Ishikawa (cell line): Measurements from ENCODE around the gene TMC3.

Source experiments
- CEBPB ChIP-seq: IDR thresholded peaks from 2 replicates; pipeline ENCODE4 v1.6.1; 2012
- CREB1 ChIP-seq: IDR thresholded peaks from 2 replicates; pipeline ENCODE4 v1.6.1; 2012; ENCODE audit warnings: low read depth
- EGR1 ChIP-seq: IDR thresholded peaks from 2 replicates; pipeline ENCODE4 v1.6.1; 2012
- EP300 ChIP-seq: IDR thresholded peaks from 2 replicates; pipeline ENCODE4 v1.6.1; 2012; ENCODE audit warnings: borderline replicate concordance
- FOXM1 ChIP-seq: IDR thresholded peaks from 2 replicates; pipeline ENCODE4 v1.6.1; 2012; ENCODE audit warnings: low read depth, borderline replicate concordance
- NFIC ChIP-seq: IDR thresholded peaks from 2 replicates; pipeline ENCODE4 v1.6.1; 2012
- RAD21 ChIP-seq: IDR thresholded peaks from 2 replicates; pipeline ENCODE4 v1.6.1; 2012; ENCODE audit warnings: low read depth
- REST ChIP-seq: IDR thresholded peaks from 2 replicates; pipeline ENCODE4 v1.6.1; 2012; ENCODE audit warnings: low read depth, mild to moderate bottlenecking
- TAF1 ChIP-seq: IDR thresholded peaks from 2 replicates; pipeline ENCODE4 v1.6.1; 2012; ENCODE audit warnings: low read depth, mild to moderate bottlenecking
- TCF12 ChIP-seq: IDR thresholded peaks from 2 replicates; pipeline ENCODE4 v1.6.1; 2012; ENCODE audit warnings: low read depth
- TEAD4 ChIP-seq: IDR thresholded peaks from 2 replicates; pipeline ENCODE4 v1.6.1; 2012
- USF1 ChIP-seq: IDR thresholded peaks from 2 replicates; pipeline ENCODE4 v1.6.1; 2012
- YY1 ChIP-seq: IDR thresholded peaks from 2 replicates; pipeline ENCODE4 v1.6.1; 2012; ENCODE audit warnings: low read depth
- ZBTB7A ChIP-seq: IDR thresholded peaks from 2 replicates; pipeline ENCODE4 v1.6.1; 2012; ENCODE audit warnings: low read depth
- TF ChIP-seq, protein P1 (sequence below): IDR thresholded peaks from 2 replicates; pipeline ENCODE4 v1.6.1; 2012

The TMC3 gene

DNA sequence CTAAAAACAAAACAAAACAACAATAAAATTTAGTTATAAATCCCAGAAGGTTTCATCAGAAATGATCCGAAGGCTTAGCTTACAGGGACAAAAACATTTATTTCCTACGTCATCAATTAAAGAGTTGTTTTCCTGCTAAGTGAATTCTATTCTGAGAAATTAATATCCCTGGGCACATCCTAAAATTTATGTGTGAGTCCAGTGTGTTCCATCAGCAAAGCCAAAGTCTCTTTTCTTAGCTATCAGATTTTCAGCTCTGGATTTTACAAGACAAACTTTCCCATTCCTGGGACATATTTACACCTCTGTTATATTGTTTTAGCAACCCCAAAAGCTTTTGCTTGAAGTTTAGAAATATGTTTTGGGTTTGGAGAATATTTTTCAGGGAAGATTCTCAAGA lies 4.4 kb upstream of the TMC3 start:
- TF ChIP-seq, protein P1, sequence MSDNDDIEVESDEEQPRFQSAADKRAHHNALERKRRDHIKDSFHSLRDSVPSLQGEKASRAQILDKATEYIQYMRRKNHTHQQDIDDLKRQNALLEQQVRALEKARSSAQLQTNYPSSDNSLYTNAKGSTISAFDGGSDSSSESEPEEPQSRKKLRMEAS = no peak
- TF ChIP-seq RAD21 (no peak), FOXM1 (no peak), EP300 (no peak), REST (no peak)

- TF ChIP-seq TCF12 (no peak), EP300 (no peak), REST (no peak), NFIC (no peak), CREB1 (no peak), USF1 (no peak), FOXM1 (no peak), CEBPB (no peak), RAD21 (no peak), EGR1 (no peak)
These were observed 3.9 kb upstream of the TMC3 start for GRCh38 chr15:81377871-81378270.

- TF ChIP-seq TCF12 = no peak
- TF ChIP-seq CEBPB = no peak
- TF ChIP-seq RAD21 = no peak
- no peak for TF ChIP-seq TEAD4
- TF ChIP-seq FOXM1 = no peak
- TF ChIP-seq EGR1 = no peak
- no peak for TF ChIP-seq USF1
- no peak for TF ChIP-seq ZBTB7A
- TF ChIP-seq REST = no peak
- no peak for TF ChIP-seq NFIC
- TF ChIP-seq CREB1 = no peak
- no peak for TF ChIP-seq TAF1
- TF ChIP-seq YY1 = no peak
- no peak for TF ChIP-seq EP300
- TF ChIP-seq, protein P1 = no peak
These were observed 2.2 kb upstream of the TMC3 start for GRCh38 chr15:81376231-81376630.

GRCh38 chr15:81375461-81375860 lies 1.4 kb upstream of the TMC3 start:
- TF ChIP-seq RAD21 (no peak), EP300 (no peak), TCF12 (no peak), CEBPB (no peak), TAF1 (no peak), CREB1 (no peak), ZBTB7A (no peak), USF1 (no peak), REST (no peak), EGR1 (no peak), FOXM1 (no peak), TEAD4 (no peak), YY1 (no peak), NFIC (no peak)
- TF ChIP-seq, protein P1 = no peak
